DMS114 treated with DMSO at 0.1 percent for 48 hours (cell line): Measurements from ENCODE around the gene RAB31.

Source experiments
- DNase-seq: peaks from one replicate; lab custom pipeline; 2025; ENCODE audit not compliant: unreplicated experiment; lab: John Stamatoyannopoulos, UW

RAB31 gene

DNA sequence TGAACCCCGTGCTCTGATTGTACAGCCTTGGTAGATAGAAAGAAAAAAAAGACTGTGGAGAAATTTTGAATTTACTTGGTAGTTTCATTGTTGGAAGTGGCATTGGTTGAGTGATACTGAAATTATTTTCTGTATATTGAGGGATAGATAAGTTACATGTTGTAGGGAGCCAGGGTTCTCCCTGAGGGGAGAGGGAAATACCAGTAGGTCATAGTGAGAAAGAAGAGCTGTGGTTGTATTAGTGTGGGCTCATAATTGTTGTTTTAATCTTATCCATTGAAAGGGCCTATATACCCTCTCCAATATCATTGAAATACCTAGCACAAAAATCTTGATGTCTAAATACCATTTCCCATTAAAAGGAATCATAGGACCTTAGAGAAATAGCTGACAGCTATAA, 16.9 kb upstream of the RAB31 start:
- DNase-seq = no peak

DNA sequence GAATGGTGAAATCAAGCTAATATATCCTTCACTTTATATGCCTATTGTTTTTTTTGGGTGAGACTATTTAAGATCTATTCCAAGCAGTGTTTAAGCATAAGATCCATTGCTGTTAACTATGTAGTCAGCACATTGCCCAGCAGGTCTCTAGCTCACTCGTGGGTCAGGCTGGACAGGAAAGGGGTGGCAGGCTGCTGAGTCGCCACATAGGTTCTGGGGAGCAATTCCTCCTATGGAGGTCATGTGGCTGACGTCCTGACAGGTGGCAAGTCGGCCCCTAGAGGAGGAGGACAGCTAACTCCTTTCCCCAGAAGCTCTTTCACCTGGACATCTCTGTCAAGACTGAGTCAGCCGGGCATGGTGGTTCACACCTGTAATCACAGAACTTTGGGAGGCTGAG, 13.9 kb upstream of the RAB31 start:
- no peak for DNase-seq

GRCh38 chr18:9694952-9695495, 13.1 kb upstream of the RAB31 start:
- DNase-seq = no peak

DNA sequence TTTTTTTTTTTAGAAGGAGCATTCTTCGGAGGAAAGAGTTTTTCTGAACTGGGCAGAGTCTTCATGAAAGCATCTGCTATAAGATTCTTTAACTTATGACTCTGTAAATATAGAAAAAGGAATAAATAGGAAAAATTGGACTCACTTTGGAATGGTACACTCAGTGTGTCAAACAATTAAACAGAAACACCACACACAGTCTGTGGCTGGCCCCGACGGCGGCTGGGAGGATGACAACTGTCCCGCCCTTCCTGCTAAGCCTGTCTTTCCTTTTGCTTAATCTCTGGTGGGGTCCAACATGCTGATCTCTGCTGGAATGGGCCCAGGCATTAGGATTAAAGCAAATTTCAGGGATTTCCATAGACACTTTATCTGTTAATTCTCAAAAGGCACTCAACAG, 12.5 kb upstream of the RAB31 start:
- no peak for DNase-seq

GRCh38 chr18:9696112-9696511, 12.0 kb upstream of the RAB31 start:
- no peak for DNase-seq

- DNase-seq = no peak
Observed at GRCh38 chr18:9696701-9697100, 11.4 kb upstream of the RAB31 start.

DNA sequence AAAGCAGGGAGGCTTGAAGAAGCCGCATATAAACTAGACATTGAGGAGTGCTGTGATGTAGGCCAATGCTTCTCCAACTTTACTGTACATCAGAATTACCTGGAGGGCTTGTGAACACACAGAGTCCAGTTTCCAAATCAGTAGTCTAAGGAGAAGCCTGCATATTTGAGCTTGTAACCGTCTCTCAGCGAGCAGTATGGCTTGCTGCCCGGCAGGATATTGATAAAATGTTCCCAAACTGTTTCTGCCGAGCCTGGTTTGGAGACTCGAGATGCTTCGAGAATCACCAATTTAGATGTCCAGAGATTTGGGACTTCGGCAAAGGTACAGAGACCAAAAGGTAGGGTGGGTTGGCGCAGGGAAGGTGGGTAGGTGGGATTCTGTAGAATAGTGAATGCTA, 11.0 kb upstream of the RAB31 start:
- no peak for DNase-seq

DNA sequence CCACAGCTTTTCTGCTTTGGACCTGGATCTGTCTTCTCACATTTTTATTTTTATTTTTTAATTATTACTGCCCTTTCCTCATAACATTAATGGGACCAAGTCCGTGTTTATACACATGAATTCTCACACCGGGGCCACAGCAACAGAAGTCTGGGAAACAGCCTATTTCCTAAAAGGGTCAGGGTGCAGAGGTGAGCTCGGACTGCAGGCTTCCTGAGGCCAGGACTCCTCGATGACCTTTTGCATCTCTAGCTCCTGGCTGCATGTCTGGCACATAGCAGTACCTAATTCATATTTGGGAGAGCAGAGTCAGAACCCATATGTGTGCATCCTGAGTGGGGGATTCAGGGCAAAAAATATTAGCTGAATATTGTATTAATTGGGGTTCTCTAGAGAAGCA, 9.6 kb upstream of the RAB31 start:
- DNase-seq = no peak

GRCh38 chr18:9700261-9700796, 7.8 kb upstream of the RAB31 start:
- DNase-seq = no peak

DNA sequence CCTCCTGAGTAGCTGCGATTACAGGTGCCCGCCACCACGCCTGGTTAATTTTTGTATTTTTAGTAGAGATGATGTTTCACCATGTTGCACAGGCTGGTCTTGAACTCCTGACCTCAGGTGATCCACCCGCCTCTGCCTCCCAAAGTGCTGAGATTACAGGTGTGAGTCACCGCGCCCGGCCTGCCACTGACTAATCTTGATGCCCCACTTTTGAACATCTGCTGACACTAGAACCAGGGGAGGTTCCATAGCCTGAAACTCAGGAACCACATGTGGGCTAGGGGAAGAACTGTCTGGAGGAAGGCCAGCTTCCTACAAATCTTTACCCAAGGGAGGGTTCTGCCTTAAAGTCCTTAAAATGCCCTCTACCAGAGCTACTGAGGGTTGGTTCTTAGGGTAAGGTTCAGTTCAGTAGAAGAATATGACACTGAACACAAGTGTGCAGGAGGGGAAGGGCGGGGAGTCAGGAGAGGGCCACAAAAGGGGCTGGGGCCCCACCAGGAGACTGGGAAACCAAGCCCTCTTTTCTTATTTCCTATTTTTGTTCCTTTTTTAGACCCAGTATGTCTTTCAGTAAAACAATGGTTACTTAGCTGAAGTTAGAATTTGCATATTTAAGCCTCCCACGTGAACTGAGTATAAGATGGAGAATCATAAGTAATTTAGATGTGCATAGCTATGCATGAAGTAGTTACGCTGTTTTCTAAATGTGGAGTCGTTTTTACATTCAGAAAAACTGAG, 6.3 kb upstream of the RAB31 start:
- no peak for DNase-seq

DNA sequence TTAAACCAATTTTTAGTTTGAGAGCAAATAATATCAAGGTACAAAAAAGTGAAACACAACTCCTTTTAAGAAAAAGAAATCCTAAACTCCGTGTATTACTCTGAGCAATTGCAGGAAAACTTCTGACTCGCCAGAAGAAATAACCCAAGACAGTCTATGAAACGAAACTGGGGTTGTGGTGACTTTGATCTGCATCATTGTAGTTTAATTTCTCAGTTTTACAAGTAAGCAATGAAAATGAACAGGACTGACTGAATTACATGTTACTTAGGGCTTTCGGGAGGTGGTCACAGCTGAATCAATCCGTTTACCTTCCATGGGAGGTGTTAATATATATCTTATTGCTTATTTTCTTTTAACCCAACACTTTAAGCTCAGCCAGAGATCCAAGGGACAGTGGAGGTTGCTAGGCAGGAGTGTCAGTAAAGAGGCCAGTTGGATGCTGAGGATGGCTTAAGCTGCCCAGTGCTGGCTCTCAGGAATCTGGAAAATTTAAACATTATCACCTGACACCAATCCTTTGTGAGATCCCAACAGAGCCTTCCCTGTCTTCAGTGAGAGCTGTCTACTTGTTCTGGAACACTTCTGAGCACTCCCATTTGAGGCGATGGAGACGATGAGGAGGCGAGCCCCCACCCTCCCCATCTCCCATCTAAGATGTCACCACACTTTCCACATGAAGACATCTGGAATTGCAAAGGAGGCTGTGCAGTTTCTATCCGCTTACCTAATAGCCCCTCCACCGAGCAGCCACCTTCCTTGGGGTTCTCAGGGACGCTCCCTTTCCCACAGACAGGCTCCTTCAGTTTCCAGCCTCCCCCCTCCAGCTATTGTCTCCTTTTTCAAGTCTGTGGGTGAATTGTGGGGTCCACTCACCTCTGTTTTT, 3.6 kb upstream of the RAB31 start:
- no peak for DNase-seq

DNA sequence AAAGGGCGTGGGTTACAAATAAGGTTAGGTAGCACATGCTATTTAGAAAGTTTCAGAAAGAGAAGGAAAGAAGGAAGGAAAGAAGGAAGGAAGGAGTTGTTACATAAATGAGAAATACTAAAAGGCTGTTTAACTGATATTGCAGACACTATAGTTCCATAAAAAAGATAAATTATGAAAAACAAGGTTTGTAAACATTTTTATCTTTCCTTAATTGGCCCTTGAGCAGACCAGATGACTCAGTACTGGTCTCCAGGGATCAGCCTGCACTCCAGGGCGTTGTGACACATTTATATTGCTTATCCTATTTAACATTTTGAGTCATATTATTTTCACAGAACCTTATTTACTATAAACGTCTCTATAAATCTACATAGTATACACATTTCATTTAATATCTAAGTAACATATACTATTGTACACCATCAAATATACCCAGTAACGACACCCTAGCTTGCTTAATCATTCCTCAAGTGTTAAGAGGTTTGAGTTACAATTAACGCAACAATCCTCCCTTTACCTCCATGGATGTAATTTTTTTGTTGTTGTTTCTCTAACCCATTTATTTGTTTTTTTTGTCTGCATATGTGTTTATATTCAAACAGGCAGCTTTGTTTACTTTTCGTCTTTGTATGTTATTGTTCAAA, 2.8 kb upstream of the RAB31 start:
- no peak for DNase-seq

DNA sequence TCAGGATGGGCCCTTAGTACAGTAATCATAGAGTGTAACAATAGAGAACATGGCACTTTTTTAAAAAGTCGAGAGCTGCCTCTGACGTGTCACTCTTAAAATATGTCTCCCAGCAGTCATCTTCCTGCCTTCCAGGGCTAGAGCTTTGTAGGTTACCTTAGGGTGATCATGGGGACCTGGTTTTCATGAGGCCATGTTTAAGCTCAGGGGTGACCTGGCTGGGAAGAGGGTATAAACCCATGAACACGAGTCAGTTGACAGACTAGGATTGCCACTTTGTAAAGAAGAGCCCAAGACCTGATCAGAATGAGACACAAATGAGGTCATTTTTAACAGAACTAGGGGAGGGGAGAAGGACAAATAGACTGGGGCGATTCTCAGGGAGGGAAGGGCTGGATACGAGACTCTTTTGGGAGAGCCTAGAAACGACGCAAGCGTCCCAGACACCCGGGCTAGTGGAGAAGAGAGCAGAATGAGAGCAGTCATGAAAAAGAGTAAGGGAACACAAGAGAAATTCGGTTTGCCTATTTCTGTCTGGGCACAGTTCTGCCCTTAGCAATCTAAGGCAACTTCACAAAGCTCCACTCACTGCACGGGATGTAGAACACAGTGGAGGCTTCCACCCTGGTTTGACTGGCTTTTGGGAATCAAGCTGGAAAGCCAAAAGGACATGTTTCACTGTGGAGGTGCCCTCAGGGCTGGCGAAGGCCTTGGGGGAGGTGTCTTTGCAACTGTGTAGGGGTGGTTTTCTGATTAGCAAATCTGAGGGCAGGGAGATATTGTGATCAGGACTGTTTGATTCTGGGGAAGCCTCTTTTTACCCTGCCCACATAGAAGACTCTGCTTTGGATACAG, 1.8 kb upstream of the RAB31 start:
- no peak for DNase-seq

DNA sequence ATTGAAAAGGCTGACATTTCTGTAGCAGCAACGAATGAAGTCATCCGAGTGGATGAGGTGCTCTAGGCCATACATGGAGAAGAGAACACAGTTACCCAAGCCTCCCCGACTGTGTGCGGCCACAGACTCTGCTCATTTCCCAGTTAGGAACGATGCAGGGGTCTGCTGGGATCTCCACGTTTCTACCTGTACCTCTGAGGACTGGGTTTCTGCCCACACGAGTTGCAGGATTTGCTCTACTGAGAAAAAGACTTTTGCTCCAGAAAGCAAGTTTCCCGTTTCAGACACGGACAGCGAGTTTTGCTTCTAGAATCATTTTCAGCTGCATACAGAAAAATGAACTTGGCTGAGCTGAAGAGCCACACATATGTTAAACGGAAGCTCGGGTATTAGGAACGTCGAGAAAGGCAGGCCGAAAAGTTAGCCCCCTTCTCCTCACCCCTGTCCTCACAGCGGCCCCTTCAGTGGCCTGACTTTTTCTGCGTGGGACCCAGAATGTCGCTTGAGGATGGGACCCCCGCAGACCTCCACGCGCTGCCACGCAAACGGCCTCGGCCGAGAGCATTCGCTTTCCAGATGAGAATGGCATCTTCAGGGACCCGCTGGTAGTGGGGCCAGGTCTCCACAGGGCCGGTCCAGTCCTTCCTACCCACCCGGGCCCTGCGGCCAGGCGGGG, 582 bp upstream of the RAB31 start:
- no peak for DNase-seq

DNA sequence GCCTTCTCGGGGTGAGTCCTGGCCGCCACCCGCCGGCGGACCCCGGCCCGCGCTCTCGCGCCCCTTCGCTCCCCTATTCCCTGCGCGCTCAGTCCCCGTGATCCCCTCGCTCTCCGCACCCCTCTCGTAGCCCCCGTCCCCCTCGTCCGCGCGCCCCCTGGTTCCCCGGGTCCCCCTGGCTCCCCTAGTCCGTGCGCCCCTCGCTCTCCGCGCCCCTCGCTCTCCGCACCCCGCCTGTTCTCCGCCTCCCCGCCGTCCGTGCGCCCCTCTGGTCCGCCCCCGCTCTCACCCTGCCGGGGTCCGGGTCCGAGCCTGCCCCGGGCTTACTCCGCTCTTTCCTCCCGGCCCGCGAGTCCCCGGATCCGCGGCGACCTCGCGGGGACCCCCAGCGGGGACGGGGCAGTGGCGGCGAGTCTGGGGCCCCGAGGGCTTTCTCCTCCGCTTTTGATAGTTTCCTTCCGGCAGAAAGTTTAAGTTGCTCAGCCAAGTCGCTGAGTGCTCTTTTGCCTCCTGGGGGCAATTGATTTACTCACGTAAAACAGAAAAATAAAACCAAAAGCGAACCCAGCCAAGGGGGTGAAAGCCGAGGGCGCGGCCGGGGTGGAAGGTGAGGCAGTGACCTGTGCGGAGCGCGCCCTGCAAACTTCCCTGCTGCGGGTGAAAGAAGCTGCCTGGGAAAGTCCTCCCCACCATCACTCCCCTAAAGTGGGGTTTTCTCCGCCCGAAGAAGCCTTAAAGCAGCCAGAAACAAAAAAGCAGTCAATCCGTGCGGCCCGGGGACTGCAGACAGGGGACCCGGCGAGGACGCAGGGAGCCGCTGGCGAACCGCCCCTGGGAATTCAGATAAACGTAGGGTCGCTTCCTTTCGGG, 568 bp downstream of the RAB31 start:
- DNase-seq = no peak

- no peak for DNase-seq
Observed at GRCh38 chr18:9709304-9709877, 1.3 kb downstream of the RAB31 start.

DNA sequence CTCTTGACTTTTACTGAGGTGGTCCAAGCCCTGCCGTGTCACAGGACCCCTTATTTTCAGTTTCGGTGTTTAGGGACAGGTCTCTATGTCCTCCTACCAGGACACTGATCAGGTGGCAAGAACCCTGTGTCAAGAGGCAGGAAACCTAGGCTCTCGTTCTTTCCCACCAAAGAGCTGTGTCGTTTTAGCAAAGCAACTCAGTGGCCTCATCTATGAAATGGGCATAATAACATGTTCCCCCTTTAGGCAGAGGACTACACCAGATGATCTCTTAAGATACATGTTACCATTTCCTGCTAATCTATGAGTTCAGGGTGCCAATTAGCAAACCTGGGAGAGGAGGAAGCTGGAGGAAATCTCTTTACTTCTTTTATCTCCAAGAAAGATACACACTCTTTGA, 1.9 kb downstream of the RAB31 start:
- DNase-seq = no peak

GRCh38 chr18:9711361-9712129, 3.4 kb downstream of the RAB31 start:
- no peak for DNase-seq
